CD14-positive monocyte (primary cell): ENCODE data around the gene COL2A1. TPM values are rescaled to one million over a fixed set of nuclear protein-coding genes. Genes with fewer than 3 reads are reported as not detected.

Source experiments
- DNase-seq, 3 donors: peaks; one replicate each; pipeline ENCODE4 v3.0.0-alpha.2; 2011 to 2022
- H2AFZ ChIP-seq: 2 replicates; pipeline ENCODE4 v1.6.0; 2012; ENCODE audit warnings: mild to moderate bottlenecking, low read depth, low read length, inconsistent platforms; ENCODE audit not compliant: insufficient read depth, poor library complexity, severe bottlenecking
- H3K27ac ChIP-seq, 2 donors: 1 replicate in 1 of 2; 2 replicates in 1 of 2; pipeline ENCODE4 v1.5.1; 2012 to 2013; ENCODE audit warnings: low read length in 2 of 2, control low read depth in 1 of 2, inconsistent platforms in 1 of 2, low read depth in 1 of 2, mild to moderate bottlenecking in 1 of 2
- H3K27me3 ChIP-seq, 2 donors: one replicate each; pipeline versions ENCODE4 v1.6.0 to v1.6.1; 2011 to 2013; ENCODE audit warnings: low read length in 2 of 2; ENCODE audit not compliant: control insufficient read depth in 2 of 2, insufficient read depth in 2 of 2
- H3K36me3 ChIP-seq, 2 donors: replicated peaks in 1 of 2; 1 replicate in 1 of 2; 2 replicates in 1 of 2; pipeline versions ENCODE4 v1.5.1 to v1.6.1; 2012 to 2013; ENCODE audit warnings: low read length in 2 of 2, control low read depth in 1 of 2, inconsistent platforms in 1 of 2, mild to moderate bottlenecking in 1 of 2; ENCODE audit not compliant: insufficient read depth in 2 of 2, control insufficient read depth in 1 of 2
- H3K4me1 ChIP-seq, 2 donors: 1 replicate in 1 of 2; 2 replicates in 1 of 2; pipeline versions ENCODE4 v1.5.1 to v1.6.1; 2012 to 2013; ENCODE audit warnings: low read length in 2 of 2, control low read depth in 1 of 2, inconsistent platforms in 1 of 2, mild to moderate bottlenecking in 1 of 2, moderate library complexity in 1 of 2; ENCODE audit not compliant: insufficient read depth in 2 of 2, control insufficient read depth in 1 of 2
- H3K4me2 ChIP-seq: replicated peaks from 2 replicates; pipeline ENCODE3; 2012; ENCODE audit warnings: low read length, moderate library complexity, mild to moderate bottlenecking; ENCODE audit not compliant: poor library complexity, severe bottlenecking; ENCODE audit errors: extremely low read depth
- H3K4me3 ChIP-seq, 3 experiments: fragments of 200-600 bp in 1 of 3; sonication (generic) in 1 of 3; replicated peaks in 1 of 3; 1 replicate in 2 of 3; 2 replicates in 1 of 3; pipeline ENCODE4 v1.5.1; 2011 to 2013; ENCODE audit warnings: low read length in 3 of 3, mild to moderate bottlenecking in 3 of 3, control low read depth in 2 of 3, low read depth in 2 of 3, inconsistent platforms in 1 of 3, moderate library complexity in 1 of 3
- H3K79me2 ChIP-seq: 2 replicates; pipeline ENCODE4 v1.6.0; 2012; ENCODE audit warnings: mild to moderate bottlenecking, control low read depth, inconsistent platforms, low read length, moderate library complexity; ENCODE audit not compliant: insufficient read depth
- H3K9ac ChIP-seq: 2 replicates; pipeline ENCODE4 v1.6.0; 2017; ENCODE audit warnings: low read length, mild to moderate bottlenecking; ENCODE audit not compliant: insufficient read depth, poor library complexity, severe bottlenecking
- H3K9me3 ChIP-seq, 2 donors: replicated peaks in 1 of 2; 1 replicate in 1 of 2; 2 replicates in 1 of 2; pipeline versions ENCODE4 v1.5.1 to v1.6.1; 2012 to 2013; ENCODE audit warnings: low read length in 2 of 2, control low read depth in 1 of 2; ENCODE audit not compliant: control insufficient read depth in 1 of 2, insufficient read depth in 1 of 2
- H4K20me1 ChIP-seq: 2 replicates; pipeline ENCODE4 v1.6.0; 2012; ENCODE audit warnings: mild to moderate bottlenecking, low read length, control low read depth, moderate library complexity; ENCODE audit not compliant: insufficient read depth
- H3K27ac Mint-ChIP-seq, 7 donors: one replicate each; pipeline ENCODE4 v1.8.0; 2020; ENCODE audit warnings: mild to moderate bottlenecking in 7 of 7, mixed read lengths in 7 of 7, moderate library complexity in 6 of 7, inconsistent platforms in 2 of 7
- H3K27me3 Mint-ChIP-seq, 3 donors: one replicate each; pipeline ENCODE4 v1.8.0; 2021 to 2022; ENCODE audit warnings: low read depth in 3 of 3, mild to moderate bottlenecking in 3 of 3, mixed read lengths in 3 of 3, moderate library complexity in 3 of 3, inconsistent platforms in 1 of 3
- H3K36me3 Mint-ChIP-seq, 2 donors: one replicate each; pipeline ENCODE4 v1.8.0; 2020; ENCODE audit warnings: mixed read lengths in 2 of 2, inconsistent platforms in 1 of 2, mild to moderate bottlenecking in 1 of 2
- H3K4me1 Mint-ChIP-seq: one replicate; pipeline ENCODE4 v1.8.0; 2020; ENCODE audit warnings: mild to moderate bottlenecking, mixed read lengths
- H3K4me3 Mint-ChIP-seq, 2 donors: one replicate each; pipeline ENCODE4 v1.8.0; 2020; ENCODE audit warnings: mild to moderate bottlenecking in 2 of 2, mixed read lengths in 2 of 2, moderate library complexity in 1 of 2
- H3K9me3 Mint-ChIP-seq, 7 donors: one replicate each; pipeline ENCODE4 v1.8.0; 2020 to 2022; ENCODE audit warnings: mixed read lengths in 7 of 7, mild to moderate bottlenecking in 6 of 7, moderate library complexity in 6 of 7, inconsistent platforms in 2 of 7
- WGBS: methylation state at CpG from one replicate; pipeline ENCODE4 v1.1.5; 2013; ENCODE audit warnings: missing lambda C conversion rate; ENCODE audit not compliant: insufficient coverage; 5-methylcytosine and 5-hydroxymethylcytosine counted together
- intact Hi-C, 2 donors: fragments of 100-400 bp; cut with micrococcal nuclease; formaldehyde crosslinking; loops; one replicate each; pipeline versions ENCODE4 v1.15.0 to v1.15.1; 2023
- polyA plus RNA-seq, 3 donors: library from polyadenylated mRNA; depleted of rRNA in 1 of 3; unstranded in 2 of 3; stranded (reverse) in 1 of 3; fragments of 300-500 nt in 2 of 3; fragments of >200 nt in 1 of 3; fragmentation: Illumina TruSeq in 2 of 3; gene quantifications; 1 replicate in 2 of 3; 2 replicates in 1 of 3; pipeline ENCODE4 v1.2.3, GENCODE V29; 2012 to 2021
- TF ChIP-seq, protein P1 (sequence below): fragments of 200-600 bp; IDR thresholded peaks from one replicate; pipeline ENCODE4 v1.8.0; 2022; ENCODE audit warnings: antibody characterized with exemption, mild to moderate bottlenecking

The COL2A1 gene
- polyA plus RNA-seq, 3 donors, result not detected

DNA sequence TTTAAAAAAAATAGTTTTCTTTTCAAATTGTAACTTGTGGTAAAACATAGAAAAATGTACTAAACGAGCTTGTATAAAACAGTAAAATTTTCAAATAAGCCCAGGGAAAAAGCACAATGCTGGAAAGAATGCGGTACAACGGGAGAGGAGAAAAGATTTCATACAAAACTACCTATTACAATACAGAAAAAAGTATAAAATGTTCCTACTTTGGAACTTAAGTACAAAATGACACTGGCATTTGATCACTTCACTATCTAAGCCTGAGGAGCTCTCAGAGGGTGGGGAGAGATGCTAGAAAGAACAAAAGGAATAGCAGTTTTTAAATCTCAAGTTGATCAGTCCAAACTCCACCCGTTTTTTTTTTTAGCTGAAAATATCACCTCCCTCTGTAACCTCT, 39.5 kb upstream of the COL2A1 start:
- no peak overlapping the region for H3K4me2 ChIP-seq
- no peaks in the 10 kb centered on the region for H3K9me3 Mint-ChIP-seq
- WGBS, result no CpG with 5 or more reads among the region's 4 CpGs
- H3K27me3 ChIP-seq, result no peaks in the 10 kb centered on the region
- no peaks in the 10 kb centered on the region for H3K4me1 ChIP-seq
- intact Hi-C loops, result no loop called here
- H4K20me1 ChIP-seq, result no peaks in the 10 kb centered on the region
- no peak overlapping the region for H3K27ac ChIP-seq
- H3K79me2 ChIP-seq, result no peaks in the 10 kb centered on the region
- H2AFZ ChIP-seq, result no peak overlapping the region
- peaks cover 58 to 72% of the 10 kb centered on the region in 2 donors for H3K36me3 ChIP-seq
- H3K36me3 Mint-ChIP-seq, result peaks cover 60% of the 10 kb centered on the region in 2 donors
- no peak overlapping the region for H3K9ac ChIP-seq
- H3K4me3 Mint-ChIP-seq, result no peak overlapping the region
- no peaks in the 10 kb centered on the region for H3K27me3 Mint-ChIP-seq
- H3K4me1 Mint-ChIP-seq, result no peaks in the 10 kb centered on the region
- DNase-seq, result no peak
- no peak overlapping the region for H3K27ac Mint-ChIP-seq
- TF ChIP-seq, protein P1, sequence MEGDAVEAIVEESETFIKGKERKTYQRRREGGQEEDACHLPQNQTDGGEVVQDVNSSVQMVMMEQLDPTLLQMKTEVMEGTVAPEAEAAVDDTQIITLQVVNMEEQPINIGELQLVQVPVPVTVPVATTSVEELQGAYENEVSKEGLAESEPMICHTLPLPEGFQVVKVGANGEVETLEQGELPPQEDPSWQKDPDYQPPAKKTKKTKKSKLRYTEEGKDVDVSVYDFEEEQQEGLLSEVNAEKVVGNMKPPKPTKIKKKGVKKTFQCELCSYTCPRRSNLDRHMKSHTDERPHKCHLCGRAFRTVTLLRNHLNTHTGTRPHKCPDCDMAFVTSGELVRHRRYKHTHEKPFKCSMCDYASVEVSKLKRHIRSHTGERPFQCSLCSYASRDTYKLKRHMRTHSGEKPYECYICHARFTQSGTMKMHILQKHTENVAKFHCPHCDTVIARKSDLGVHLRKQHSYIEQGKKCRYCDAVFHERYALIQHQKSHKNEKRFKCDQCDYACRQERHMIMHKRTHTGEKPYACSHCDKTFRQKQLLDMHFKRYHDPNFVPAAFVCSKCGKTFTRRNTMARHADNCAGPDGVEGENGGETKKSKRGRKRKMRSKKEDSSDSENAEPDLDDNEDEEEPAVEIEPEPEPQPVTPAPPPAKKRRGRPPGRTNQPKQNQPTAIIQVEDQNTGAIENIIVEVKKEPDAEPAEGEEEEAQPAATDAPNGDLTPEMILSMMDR, result no peak
- no peaks in the 10 kb centered on the region for H3K9me3 ChIP-seq
- H3K4me3 ChIP-seq, result no peak overlapping the region

DNA sequence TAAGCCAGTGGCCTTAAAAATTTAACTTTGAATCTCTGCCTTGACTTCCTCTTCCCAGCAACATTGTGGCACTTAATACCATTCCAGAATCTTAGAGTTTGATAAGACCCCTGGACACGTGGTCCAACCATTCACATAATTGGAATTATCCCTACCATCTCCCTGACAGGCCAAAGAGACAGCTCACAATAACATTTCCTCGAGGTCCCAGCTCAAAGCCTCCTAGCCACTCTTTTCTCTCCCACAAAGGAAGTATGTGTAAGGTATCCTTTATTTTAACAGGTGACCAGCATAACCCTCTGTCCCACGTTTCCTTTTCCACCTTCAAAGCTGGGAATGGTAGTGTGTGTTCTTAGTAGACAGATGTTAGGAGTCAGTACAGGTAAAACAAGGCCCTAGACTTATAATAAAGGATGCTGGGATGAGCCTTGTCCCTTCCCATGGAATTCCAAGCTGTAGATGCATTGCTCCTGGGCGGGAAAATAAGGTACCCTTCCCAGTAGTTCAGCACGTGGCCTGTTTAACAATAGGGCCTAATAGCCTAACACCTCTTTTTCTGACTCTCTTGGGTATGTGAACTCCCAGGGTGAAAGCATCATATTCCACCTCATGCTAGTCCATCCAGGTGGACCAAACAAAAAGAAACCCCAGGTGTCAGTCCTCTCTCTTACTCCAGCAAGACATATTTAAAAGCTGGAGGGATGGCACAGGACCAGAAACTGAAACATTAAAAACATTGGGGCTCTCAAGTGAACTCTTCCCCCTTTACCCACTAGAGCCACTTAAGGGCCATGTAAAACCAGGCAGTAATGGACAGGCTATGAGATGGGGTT, 37.5 kb upstream of the COL2A1 start:
- no peak for DNase-seq
- Mint-ChIP-seq H3K27me3 (peaks cover 0 to 6% (median 2%) of the 10 kb centered on the region in 3 donors), H3K9me3 (no peaks in the 10 kb centered on the region), H3K36me3 (peaks cover 42% of the 10 kb centered on the region in 2 donors), H3K4me3 (no peak overlapping the region), H3K27ac (peak overlapping the region in 1 of 7 donors; percentile 22), H3K4me1 (peaks cover 16% of the 10 kb centered on the region)
- H3K4me2 ChIP-seq, result no peak overlapping the region
- no peaks in the 10 kb centered on the region for H3K9me3 ChIP-seq
- no peak overlapping the region for H3K27ac ChIP-seq
- no peaks in the 10 kb centered on the region for H3K79me2 ChIP-seq
- H3K4me3 ChIP-seq, result no peak overlapping the region
- H3K36me3 ChIP-seq, result peaks cover 39 to 52% of the 10 kb centered on the region in 2 donors
- no peaks in the 10 kb centered on the region for H4K20me1 ChIP-seq
- intact Hi-C loops, result no loop called here
- TF ChIP-seq, protein P1, result no peak
- WGBS, result 90% methylated on average over 3 of the region's 5 CpGs
- no peak overlapping the region for H3K9ac ChIP-seq
- H2AFZ ChIP-seq, result no peak overlapping the region
- H3K27me3 ChIP-seq, result no peaks in the 10 kb centered on the region
- peaks cover 15% of the 10 kb centered on the region in 2 donors for H3K4me1 ChIP-seq
